Colonic mucosa (tissue), 4 donors: ENCODE measurements around the gene LENEP. TPM values are rescaled to one million over a fixed set of nuclear protein-coding genes. Genes with fewer than 3 reads are reported as not detected.

Source experiments
- DNase-seq: peaks from one replicate; pipeline ENCODE4 v3.0.0-alpha.2; 2020
- H3K27ac ChIP-seq: fragments of 200-600 bp; one replicate; pipeline ENCODE4 v1.8.0; 2021
- H3K27me3 ChIP-seq: fragments of 200-600 bp; one replicate; pipeline ENCODE4 v1.8.0; 2021
- H3K36me3 ChIP-seq: fragments of 200-600 bp; one replicate; pipeline ENCODE4 v1.8.0; 2021
- H3K4me1 ChIP-seq: fragments of 200-600 bp; one replicate; pipeline ENCODE4 v1.8.0; 2021; ENCODE audit warnings: mild to moderate bottlenecking
- H3K4me3 ChIP-seq: fragments of 200-600 bp; one replicate; pipeline ENCODE4 v1.8.0; 2021
- H3K9ac ChIP-seq, 2 donors: one replicate each; pipeline ENCODE4 v1.7.0; 2013; ENCODE audit warnings: control low read depth in 2 of 2, low read depth in 2 of 2, low read length in 2 of 2
- H3K9me3 ChIP-seq: fragments of 200-600 bp; one replicate; pipeline ENCODE4 v1.8.0; 2021
- intact Hi-C: fragments of 100-400 bp; cut with DNase I; formaldehyde crosslinking; loops from one replicate; pipeline ENCODE4 v1.14.1; 2022
- total RNA-seq, 2 donors: library from RNA; stranded (reverse); fragmentation: NEBNext Ultra II Directional in 1 of 2; extraction: Animal tissue kit (Norgen Biotek cat#: 25700) in 1 of 2; gene quantifications; one replicate each; pipeline ENCODE4 v1.2.1, GENCODE V29; 2021
- TF ChIP-seq, protein P1 (sequence below): fragments of 200-600 bp; IDR thresholded peaks from one replicate; pipeline ENCODE4 v1.8.0; 2022; ENCODE audit warnings: antibody characterized with exemption, mild to moderate bottlenecking
- donor health status: healthy.
- donor health status: DM: no; HTN: no; CAD: no.
- donor health status: DM: no; HTN: no; CAD: no.

LENEP gene
- total RNA-seq, 2 donors from 2014 or later, result not detected

DNA sequence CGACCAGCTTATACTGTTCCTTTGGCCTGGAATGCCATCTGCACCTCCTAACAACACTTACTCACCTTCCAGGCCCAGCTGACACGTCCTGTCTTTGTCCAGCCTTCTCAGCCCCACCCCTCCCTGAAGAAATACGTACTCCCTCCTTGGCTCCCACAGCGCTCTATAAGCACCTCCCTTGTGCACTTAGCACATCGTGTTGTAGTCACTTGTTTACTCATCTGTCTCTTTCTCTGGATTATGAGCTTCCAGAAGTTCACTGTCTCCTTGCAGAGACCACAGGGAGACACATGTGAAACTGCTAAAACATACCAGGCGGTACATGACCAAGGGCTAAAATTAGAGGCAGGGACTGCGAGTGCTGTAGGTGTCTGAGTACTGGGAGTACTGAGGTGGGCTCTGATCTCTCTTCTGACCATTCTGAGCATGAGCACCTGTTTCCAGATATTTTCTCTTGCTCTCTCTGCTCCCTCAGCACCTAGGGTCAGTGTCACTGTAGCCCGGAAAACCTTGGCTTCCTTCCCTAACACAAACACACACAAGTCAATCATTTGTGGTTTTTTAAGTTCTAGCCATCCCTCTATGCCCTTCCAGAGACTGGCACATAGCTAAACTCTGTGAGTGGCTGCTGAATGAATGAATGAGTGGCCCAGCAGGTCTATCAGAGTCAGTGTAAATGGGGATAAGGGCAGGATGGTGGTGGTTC is 45.4 kb downstream of the LENEP start:
- Histone ChIP-seq H3K27ac (peak overlapping the region; percentile 49), H3K4me1 (peaks cover 3% of the 10 kb centered on the region), H3K9ac (peak overlapping the region in 1 of 2 donors; percentile 73)

DNA sequence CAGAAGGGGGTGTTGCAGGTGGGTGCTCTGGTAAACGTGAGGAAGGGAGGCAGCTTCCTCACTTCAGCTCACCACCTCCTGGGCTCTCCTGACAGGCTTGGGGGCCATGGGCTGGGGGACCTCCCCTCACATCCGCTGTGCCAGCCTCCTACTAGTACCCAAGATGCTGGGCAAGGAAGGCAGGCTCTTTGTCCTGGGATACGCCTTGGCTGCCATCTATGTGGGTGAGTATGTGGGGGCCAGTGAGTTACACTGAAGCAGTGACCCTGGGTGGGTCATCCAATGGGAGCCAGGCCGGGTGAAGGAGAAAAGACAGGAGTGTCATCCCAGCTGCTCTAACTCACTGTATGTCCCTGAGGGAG is 45.9 kb downstream of the LENEP start:
- Histone ChIP-seq H3K36me3 (no peaks in the 10 kb centered on the region), H3K9ac (peak overlapping the region in 1 of 2 donors; percentile 73), H3K4me3 (no peak overlapping the region), H3K27ac (peak overlapping the region; percentile 38), H3K4me1 (peaks cover 3% of the 10 kb centered on the region), H3K9me3 (no peaks in the 10 kb centered on the region), H3K27me3 (no peaks in the 10 kb centered on the region)
- intact Hi-C loops, result no loop called here
- no peak for DNase-seq
- TF ChIP-seq, protein P1, sequence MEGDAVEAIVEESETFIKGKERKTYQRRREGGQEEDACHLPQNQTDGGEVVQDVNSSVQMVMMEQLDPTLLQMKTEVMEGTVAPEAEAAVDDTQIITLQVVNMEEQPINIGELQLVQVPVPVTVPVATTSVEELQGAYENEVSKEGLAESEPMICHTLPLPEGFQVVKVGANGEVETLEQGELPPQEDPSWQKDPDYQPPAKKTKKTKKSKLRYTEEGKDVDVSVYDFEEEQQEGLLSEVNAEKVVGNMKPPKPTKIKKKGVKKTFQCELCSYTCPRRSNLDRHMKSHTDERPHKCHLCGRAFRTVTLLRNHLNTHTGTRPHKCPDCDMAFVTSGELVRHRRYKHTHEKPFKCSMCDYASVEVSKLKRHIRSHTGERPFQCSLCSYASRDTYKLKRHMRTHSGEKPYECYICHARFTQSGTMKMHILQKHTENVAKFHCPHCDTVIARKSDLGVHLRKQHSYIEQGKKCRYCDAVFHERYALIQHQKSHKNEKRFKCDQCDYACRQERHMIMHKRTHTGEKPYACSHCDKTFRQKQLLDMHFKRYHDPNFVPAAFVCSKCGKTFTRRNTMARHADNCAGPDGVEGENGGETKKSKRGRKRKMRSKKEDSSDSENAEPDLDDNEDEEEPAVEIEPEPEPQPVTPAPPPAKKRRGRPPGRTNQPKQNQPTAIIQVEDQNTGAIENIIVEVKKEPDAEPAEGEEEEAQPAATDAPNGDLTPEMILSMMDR, result no peak

More for the DNA sequence above, 45.4 kb downstream of the LENEP start:
- Histone ChIP-seq H3K27me3 (no peaks in the 10 kb centered on the region), H3K36me3 (no peaks in the 10 kb centered on the region), H3K9me3 (no peaks in the 10 kb centered on the region), H3K4me3 (no peak overlapping the region)
- intact Hi-C loops, result no loop called here
- peak; percentile 81 for DNase-seq
- TF ChIP-seq, protein P1, result no peak

DNA sequence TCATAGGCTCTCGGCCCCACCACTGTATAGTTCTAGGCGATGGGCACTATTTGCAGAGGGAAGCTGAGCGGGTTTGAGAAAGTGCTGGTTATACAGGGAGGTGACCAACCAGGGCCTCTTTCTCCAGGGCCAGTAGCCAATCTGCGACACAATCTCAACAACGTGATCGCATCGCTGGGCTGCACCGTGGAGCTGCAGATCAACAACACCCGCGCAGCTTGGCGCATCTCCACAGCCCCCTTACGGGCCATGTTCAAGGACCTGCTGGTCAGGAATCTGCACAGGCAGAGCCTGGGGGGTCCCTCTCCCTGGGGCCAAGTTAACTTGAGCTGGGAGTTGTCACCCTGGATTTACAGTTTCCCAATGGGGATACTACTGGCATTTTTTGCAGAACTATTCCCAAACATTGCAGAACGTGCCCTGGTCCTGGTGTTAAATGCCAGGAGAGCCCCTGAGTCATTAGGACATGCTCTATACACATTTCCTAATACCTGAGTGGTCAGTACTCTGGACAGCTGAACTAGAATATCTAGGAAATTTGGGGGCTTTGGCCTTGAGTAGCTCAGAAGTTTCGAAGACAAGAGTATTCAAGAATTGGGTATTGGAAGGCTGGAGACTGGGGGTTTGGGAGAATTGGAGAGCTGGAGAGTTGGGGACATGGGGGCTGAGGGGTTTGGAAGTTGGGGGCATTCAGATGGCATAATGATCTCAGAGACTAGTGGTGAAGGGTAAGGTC is 47.1 kb downstream of the LENEP start:
- TF ChIP-seq, protein P1, result no peak
- H3K4me1 ChIP-seq, result peaks cover 10% of the 10 kb centered on the region
- H3K36me3 ChIP-seq, result no peaks in the 10 kb centered on the region
- intact Hi-C loops, result no loop called here
- H3K9ac ChIP-seq, result no peak overlapping the region
- no peak for DNase-seq
- no peaks in the 10 kb centered on the region for H3K9me3 ChIP-seq
- no peaks in the 10 kb centered on the region for H3K27me3 ChIP-seq
- no peak overlapping the region for H3K27ac ChIP-seq
- no peak overlapping the region for H3K4me3 ChIP-seq

DNA sequence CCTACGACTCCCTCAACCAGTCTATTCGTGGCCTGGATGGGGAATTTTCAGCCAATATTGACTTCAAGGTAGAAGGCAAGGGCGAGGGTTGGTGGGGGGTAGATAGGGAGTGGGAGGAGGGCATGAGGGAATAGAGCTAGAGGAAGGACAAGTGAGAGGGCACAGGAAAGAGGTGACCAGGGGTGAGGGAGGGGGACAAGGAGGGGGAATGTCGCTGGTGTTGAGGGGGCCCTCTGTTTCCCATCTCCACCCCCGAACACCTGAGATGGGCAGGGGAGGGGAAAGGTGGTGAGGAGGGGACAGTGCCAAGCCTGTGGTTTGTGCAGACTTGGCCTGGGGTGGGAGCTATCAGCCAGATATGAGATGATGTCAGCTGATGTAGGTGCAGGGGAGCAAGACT is 49.4 kb downstream of the LENEP start:
- H3K27me3 ChIP-seq, result no peaks in the 10 kb centered on the region
- no peak overlapping the region for H3K4me3 ChIP-seq
- H3K9me3 ChIP-seq, result no peaks in the 10 kb centered on the region
- H3K36me3 ChIP-seq, result no peaks in the 10 kb centered on the region
- DNase-seq, result no peak
- intact Hi-C loops, result no loop called here
- peak overlapping the region; percentile 51 to 67 for H3K9ac ChIP-seq
- H3K27ac ChIP-seq, result peak overlapping the region; percentile 76
- H3K4me1 ChIP-seq, result peaks cover 10% of the 10 kb centered on the region
- TF ChIP-seq, protein P1, result no peak

DNA sequence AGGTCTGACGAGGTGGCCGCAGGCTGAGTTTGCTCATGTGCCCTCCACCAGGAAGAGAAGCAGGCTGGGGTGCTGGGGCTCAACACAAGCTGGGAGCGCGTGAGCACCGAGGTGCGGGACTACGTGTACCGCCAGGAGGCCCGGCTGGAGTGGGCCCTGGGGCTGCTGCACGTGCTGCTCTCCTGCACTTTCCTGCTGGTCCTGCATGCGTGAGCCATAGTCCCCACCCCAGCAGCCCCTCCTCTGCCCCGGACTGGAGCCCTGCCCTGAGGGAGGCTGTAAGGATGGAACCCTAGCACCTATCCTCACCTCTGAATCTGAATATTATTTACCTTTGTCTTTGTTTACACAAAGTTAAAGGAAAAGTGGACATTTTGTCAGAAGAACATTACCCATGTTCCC is 49.9 kb downstream of the LENEP start:
- TF ChIP-seq, protein P1, result no peak
- intact Hi-C loops, result no loop called here
- H3K9me3 ChIP-seq, result no peaks in the 10 kb centered on the region
- peak; percentile 76 for DNase-seq
- H3K27me3 ChIP-seq, result no peaks in the 10 kb centered on the region
- H3K27ac ChIP-seq, result peak overlapping the region; percentile 76
- H3K36me3 ChIP-seq, result no peaks in the 10 kb centered on the region
- H3K4me3 ChIP-seq, result no peak overlapping the region
- H3K9ac ChIP-seq, result peak overlapping the region; percentile 51 to 67
- peaks cover 10% of the 10 kb centered on the region for H3K4me1 ChIP-seq
